Stimulated activated naive CD8-positive, alpha-beta T cell treated with anti-CD3 and anti-CD28 coated beads, Interleukin-15, amount 100 ng/mL, for 72 hours (primary cell): ENCODE data around the gene FAM228B.
A peak's percentile ranks its signal among the peaks of the same experiment; 100 is the strongest.
"Not testable (repeated sequence)": the region's sequence is repeated elsewhere in the genome, so short reads cannot be mapped to it uniquely, and the experiment has no call there.

Experiments
- ATAC-seq: fragments of 150-1000 bp; cut with Tn5 transposase; 2 replicates; pipeline ENCODE4 v1.10.0; 2021; ENCODE audit warnings: mild to moderate bottlenecking, moderate library complexity
- DNase-seq, 2 donors: peaks; one replicate each; pipeline ENCODE4 v3.0.0; 2021 to 2022
- H3K27ac Mint-ChIP-seq, 2 donors: one replicate each; pipeline ENCODE4 v1.8.0; 2022; ENCODE audit warnings: mild to moderate bottlenecking in 2 of 2, mixed read lengths in 2 of 2, moderate library complexity in 2 of 2
- H3K27me3 Mint-ChIP-seq: one replicate; pipeline ENCODE4 v1.8.0; 2022; ENCODE audit warnings: mixed read lengths
- H3K4me1 Mint-ChIP-seq: one replicate; pipeline ENCODE4 v1.8.0; 2022; ENCODE audit warnings: mild to moderate bottlenecking, mixed read lengths
- H3K4me3 Mint-ChIP-seq, 2 donors: one replicate each; pipeline ENCODE4 v1.8.0; 2022; ENCODE audit warnings: mild to moderate bottlenecking in 2 of 2, mixed read lengths in 2 of 2, moderate library complexity in 1 of 2
- H3K9me3 Mint-ChIP-seq, 2 donors: one replicate each; pipeline ENCODE4 v1.8.0; 2022; ENCODE audit warnings: mixed read lengths in 2 of 2

FAM228B gene

DNA sequence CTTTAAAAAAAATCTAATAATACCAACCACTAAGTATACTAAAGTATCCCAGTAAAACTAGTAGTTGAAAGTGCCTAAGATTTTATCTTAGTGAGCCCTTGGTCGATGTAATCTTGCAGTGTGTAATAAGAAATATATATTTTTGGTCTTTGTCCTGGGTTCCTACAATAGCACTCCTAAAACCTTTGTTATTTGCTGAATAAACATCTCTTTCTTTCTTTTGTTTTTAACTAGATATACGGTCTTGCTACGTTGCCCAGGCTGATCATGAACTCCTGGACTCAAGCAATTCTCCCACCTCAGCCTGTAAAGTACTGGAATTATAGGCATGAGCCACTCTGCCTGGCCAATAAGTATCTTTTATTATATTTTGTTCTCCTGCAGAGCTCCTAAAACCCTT, 36.2 kb upstream of the FAM228B start:
- no peak for DNase-seq
- no peak for ATAC-seq
- no peak overlapping the region for H3K4me3 Mint-ChIP-seq

GRCh38 chr2:24088821-24089359, 34.4 kb upstream of the FAM228B start:
- Mint-ChIP-seq H3K27me3 (no peaks in the 10 kb centered on the region), H3K4me3 (no peak overlapping the region), H3K4me1 (no peaks in the 10 kb centered on the region), H3K27ac (no peak overlapping the region), H3K9me3 (no peaks in the 10 kb centered on the region)
- no peak for ATAC-seq
- no peak for DNase-seq

More for the DNA sequence above, 36.2 kb upstream of the FAM228B start:
- no peaks in the 10 kb centered on the region for H3K9me3 Mint-ChIP-seq
- H3K4me1 Mint-ChIP-seq: peaks cover 7% of the 10 kb centered on the region
- no peaks in the 10 kb centered on the region for H3K27me3 Mint-ChIP-seq
- no peak overlapping the region for H3K27ac Mint-ChIP-seq

DNA sequence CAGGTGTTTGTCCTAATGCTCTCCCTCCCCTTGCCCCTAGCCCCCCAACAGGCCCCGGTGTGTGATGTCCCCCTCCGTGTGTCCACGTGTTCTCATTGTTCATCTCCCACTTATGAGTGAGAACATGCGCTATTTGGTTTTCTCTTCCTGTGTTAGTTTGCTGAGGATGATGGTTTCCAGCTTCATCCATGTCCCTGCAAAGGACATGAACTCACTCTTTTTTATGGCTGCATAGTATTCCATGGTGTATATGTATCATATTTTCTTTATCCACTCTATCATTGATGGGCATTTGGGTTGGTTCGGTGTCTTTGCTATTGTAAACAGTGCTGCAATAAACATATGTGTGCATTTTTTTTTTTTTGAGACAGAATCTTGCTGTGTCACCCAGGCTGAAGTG, 30.0 kb upstream of the FAM228B start:
- not testable (repeated sequence) for H3K9me3 Mint-ChIP-seq, ATAC-seq, H3K27me3 Mint-ChIP-seq, DNase-seq, H3K4me1 Mint-ChIP-seq, H3K27ac Mint-ChIP-seq, H3K4me3 Mint-ChIP-seq

DNA sequence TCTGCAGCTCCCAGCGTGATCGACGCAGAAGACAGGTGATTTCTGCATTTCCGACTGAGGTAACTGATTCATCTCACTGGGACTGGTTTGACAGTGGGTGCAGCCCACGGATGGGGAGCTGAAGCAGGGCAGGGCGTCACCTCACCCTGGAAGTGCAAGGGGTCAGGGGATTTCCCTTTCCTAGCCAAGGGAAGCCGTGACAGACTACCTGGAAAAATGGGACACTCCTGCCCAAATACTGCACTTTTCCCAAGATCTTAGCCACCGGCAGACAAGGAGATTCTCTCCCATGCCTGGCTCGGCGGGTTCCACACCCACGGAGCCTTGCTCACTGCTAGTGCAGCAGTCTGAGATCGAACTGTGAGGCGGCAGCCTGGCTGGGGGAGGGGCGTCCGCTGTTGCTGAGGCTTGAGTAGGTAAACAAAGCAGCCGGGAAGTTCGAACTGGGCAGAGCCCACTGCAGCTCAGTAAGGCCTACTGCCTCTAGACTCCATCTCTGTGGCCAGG, 28.0 kb upstream of the FAM228B start:
- not testable (repeated sequence) for H3K4me3 Mint-ChIP-seq, H3K27me3 Mint-ChIP-seq, ATAC-seq, H3K27ac Mint-ChIP-seq, DNase-seq, H3K4me1 Mint-ChIP-seq
- H3K9me3 Mint-ChIP-seq: peaks cover 4 to 22% of the 10 kb centered on the region in 2 donors

DNA sequence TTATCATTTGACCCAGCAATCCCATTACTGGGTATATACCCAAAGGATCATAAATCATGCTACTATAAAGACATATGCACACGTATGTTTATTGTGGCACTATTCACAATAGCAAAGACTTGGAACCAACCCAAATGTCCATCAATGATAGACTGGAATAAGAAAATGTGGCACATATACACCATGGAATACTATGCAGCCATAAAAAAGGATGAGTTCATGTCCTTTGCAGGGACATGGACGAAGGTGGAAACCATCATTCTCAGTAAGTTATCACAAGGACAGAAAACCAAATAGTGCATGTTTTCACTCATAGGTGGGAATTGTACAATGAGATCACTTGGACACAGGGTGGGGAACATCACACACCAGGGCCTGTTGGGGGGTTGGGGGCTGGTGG, 22.5 kb upstream of the FAM228B start:
- H3K27me3 Mint-ChIP-seq, H3K4me3 Mint-ChIP-seq, H3K27ac Mint-ChIP-seq, DNase-seq, H3K4me1 Mint-ChIP-seq, ATAC-seq: not testable (repeated sequence)
- peaks cover 4 to 32% of the 10 kb centered on the region in 2 donors for H3K9me3 Mint-ChIP-seq

GRCh38 chr2:24101992-24102391, 21.3 kb upstream of the FAM228B start:
- Mint-ChIP-seq H3K4me1 (no peaks in the 10 kb centered on the region), H3K9me3 (peaks cover 8 to 37% of the 10 kb centered on the region in 2 donors), H3K4me3 (no peak overlapping the region), H3K27me3 (no peaks in the 10 kb centered on the region), H3K27ac (no peak overlapping the region)
- ATAC-seq: no peak
- no peak for DNase-seq

- Mint-ChIP-seq H3K27ac (no peak overlapping the region), H3K27me3 (no peaks in the 10 kb centered on the region), H3K4me3 (no peak overlapping the region), H3K4me1 (no peaks in the 10 kb centered on the region), H3K9me3 (peaks cover 15 to 43% of the 10 kb centered on the region in 2 donors)
- ATAC-seq: no peak
- no peak for DNase-seq
These were observed 20.6 kb upstream of the FAM228B start for GRCh38 chr2:24102677-24103076.

DNA sequence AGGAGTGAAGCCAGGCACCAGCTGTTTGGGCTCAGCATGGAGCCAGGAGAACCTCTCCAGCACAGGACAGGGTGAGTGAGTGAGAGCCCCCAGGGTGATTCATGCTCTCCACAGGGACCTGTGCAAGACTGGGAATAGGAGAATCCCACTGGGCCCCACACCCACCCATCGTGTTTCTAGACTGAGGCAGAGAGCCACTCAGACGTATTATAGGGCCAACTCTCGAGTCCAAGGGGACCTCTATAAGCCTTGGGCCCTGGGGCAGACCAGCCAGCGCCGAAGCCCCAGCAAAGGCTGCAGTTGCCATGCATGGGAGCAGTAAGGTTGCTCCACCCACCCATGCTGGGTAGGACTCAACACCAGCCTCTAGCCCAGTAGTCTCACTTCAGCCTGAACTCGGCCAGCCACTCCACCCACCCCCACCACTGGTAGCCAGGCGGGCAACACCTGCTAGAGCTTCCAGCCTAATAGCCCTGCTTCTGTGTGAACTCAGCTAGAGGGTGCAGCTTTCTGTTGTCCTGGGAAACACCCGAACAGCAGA, 19.1 kb upstream of the FAM228B start:
- no peak for DNase-seq
- H3K4me1 Mint-ChIP-seq: no peaks in the 10 kb centered on the region
- H3K4me3 Mint-ChIP-seq: no peak overlapping the region
- H3K9me3 Mint-ChIP-seq: peaks cover 16 to 36% of the 10 kb centered on the region in 2 donors
- H3K27me3 Mint-ChIP-seq: no peaks in the 10 kb centered on the region
- no peak overlapping the region for H3K27ac Mint-ChIP-seq
- no peak for ATAC-seq

- no peak overlapping the region for H3K4me3 Mint-ChIP-seq
- H3K4me1 Mint-ChIP-seq: no peaks in the 10 kb centered on the region
- ATAC-seq (no peak), DNase-seq (no peak)
- H3K9me3 Mint-ChIP-seq: peaks cover 16 to 28% of the 10 kb centered on the region in 2 donors
- H3K27me3 Mint-ChIP-seq: no peaks in the 10 kb centered on the region
- no peak overlapping the region for H3K27ac Mint-ChIP-seq
These were observed 18.4 kb upstream of the FAM228B start for GRCh38 chr2:24104906-24105305.

- DNase-seq (no peak), ATAC-seq (no peak)
- Mint-ChIP-seq H3K27me3 (no peaks in the 10 kb centered on the region), H3K9me3 (peaks cover 16 to 27% of the 10 kb centered on the region in 2 donors), H3K4me3 (no peak overlapping the region), H3K4me1 (no peaks in the 10 kb centered on the region), H3K27ac (peak overlapping the region in 1 of 2 donors; percentile 42)
These were observed 17.5 kb upstream of the FAM228B start for GRCh38 chr2:24105816-24106215.

- Mint-ChIP-seq H3K27me3 (no peaks in the 10 kb centered on the region), H3K27ac (no peak overlapping the region), H3K4me3 (no peak overlapping the region), H3K9me3 (peaks cover 16 to 27% of the 10 kb centered on the region in 2 donors), H3K4me1 (no peaks in the 10 kb centered on the region)
- ATAC-seq (no peak), DNase-seq (no peak)
These were observed 16.5 kb upstream of the FAM228B start for GRCh38 chr2:24106786-24107185.

GRCh38 chr2:24107336-24107735, 15.9 kb upstream of the FAM228B start:
- Mint-ChIP-seq H3K27me3 (no peaks in the 10 kb centered on the region), H3K9me3 (peaks cover 16 to 27% of the 10 kb centered on the region in 2 donors), H3K27ac (no peak overlapping the region), H3K4me3 (no peak overlapping the region), H3K4me1 (no peaks in the 10 kb centered on the region)
- ATAC-seq: no peak
- no peak for DNase-seq

- H3K9me3 Mint-ChIP-seq: peaks cover 16 to 27% of the 10 kb centered on the region in 2 donors
- H3K4me1 Mint-ChIP-seq, H3K27me3 Mint-ChIP-seq, H3K4me3 Mint-ChIP-seq, DNase-seq, ATAC-seq, H3K27ac Mint-ChIP-seq: not testable (repeated sequence)
These were observed 13.8 kb upstream of the FAM228B start for GRCh38 chr2:24109431-24109830.

DNA sequence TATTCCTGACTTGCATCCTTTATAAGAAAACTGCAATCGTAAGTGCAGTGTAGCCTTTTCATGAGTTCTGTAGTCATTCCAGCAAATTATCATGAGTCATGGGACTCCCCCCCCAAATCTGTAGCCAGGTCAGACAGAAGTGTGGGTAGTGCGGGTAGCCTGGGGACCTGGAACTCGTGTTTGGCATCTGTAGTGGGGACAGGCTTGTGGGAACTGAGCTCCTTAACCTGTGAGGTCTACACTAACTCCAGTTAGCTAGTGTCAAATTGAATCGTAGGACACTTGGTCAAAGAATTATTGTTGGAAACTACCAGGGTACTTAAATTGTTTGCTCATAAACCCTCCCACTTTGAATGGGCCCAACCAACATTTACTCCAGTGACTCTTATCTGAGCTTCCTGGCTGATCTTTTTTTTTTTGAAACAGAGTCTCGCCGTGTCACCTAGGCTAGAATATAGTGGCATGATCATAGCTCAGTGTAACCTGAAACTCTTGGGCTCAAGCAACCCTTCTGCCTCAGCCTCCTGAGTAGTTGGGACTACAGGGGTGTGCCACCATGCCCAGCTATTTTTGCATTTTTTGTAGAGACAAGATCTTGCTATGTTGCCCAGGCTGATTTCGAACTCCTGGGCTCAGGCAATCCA, 12.5 kb upstream of the FAM228B start:
- H3K27me3 Mint-ChIP-seq: no peaks in the 10 kb centered on the region
- H3K9me3 Mint-ChIP-seq: peaks cover 16% of the 10 kb centered on the region in 2 donors
- no peak overlapping the region for H3K4me3 Mint-ChIP-seq
- ATAC-seq (peak; percentile 33), DNase-seq (no peak)
- no peaks in the 10 kb centered on the region for H3K4me1 Mint-ChIP-seq
- H3K27ac Mint-ChIP-seq: no peak overlapping the region

- Mint-ChIP-seq H3K27me3 (no peaks in the 10 kb centered on the region), H3K9me3 (peaks cover 13 to 16% of the 10 kb centered on the region in 2 donors), H3K4me1 (no peaks in the 10 kb centered on the region), H3K27ac (no peak overlapping the region), H3K4me3 (no peak overlapping the region)
- DNase-seq (no peak), ATAC-seq (no peak)
These were observed 11.8 kb upstream of the FAM228B start for GRCh38 chr2:24111407-24111901.

GRCh38 chr2:24115057-24115456, 8.2 kb upstream of the FAM228B start:
- ATAC-seq (no peak), DNase-seq (no peak)
- H3K27me3 Mint-ChIP-seq: no peaks in the 10 kb centered on the region
- no peaks in the 10 kb centered on the region for H3K9me3 Mint-ChIP-seq
- no peaks in the 10 kb centered on the region for H3K4me1 Mint-ChIP-seq
- no peak overlapping the region for H3K27ac Mint-ChIP-seq
- no peak overlapping the region for H3K4me3 Mint-ChIP-seq
